ENCODE measurements around the gene LRMDA. TPM values are rescaled to one million over a fixed set of nuclear protein-coding genes. Genes with fewer than 3 reads are reported as not detected.

Gene LRMDA
- total and polyA plus RNA-seq, 2 of the 13 experiments (the other 11 are each of a cell fraction or from before 2014, with no cell fraction given) = 13.4 to 22.0 TPM

GRCh38 chr10:75417522-75417927, 13.9 kb upstream of the LRMDA start:
- in situ Hi-C loops (cut with HindIII; ENCODE audit: extremely low pct_ligation_motif_present, low pct_unique_long_range_greater_than_20kb) = no loop called here
- no peaks in the 10 kb centered on the region for H4K20me1 ChIP-seq (ENCODE audit: insufficient read depth, low read length)
- H3K4me3 ChIP-seq (replicated peaks in 1 of 3; ENCODE audit: insufficient read depth in 1 of 3, low read depth in 2 of 3, low read length in 3 of 3) = no peak overlapping the region; a peak in 1 of 6 replicates
- H3K9ac ChIP-seq (ENCODE audit: insufficient read depth, low read depth, low read length) = no peak overlapping the region
- H3K27me3 ChIP-seq (ENCODE audit: control insufficient read depth in 1 of 2, insufficient read depth in 2 of 2, low read length in 2 of 2) = no peaks in the 10 kb centered on the region; a peak in 1 of 5 replicates
- ATAC-seq (peak; percentile 53), FAIRE-seq (no peak), DNase-seq (ENCODE audit: low spot score) (no peak)
- CTCF ChIA-PET (ENCODE audit: low intra/inter-chr PET ratio, low total read pairs) = no interaction called here
- no peaks in the 10 kb centered on the region for H3K79me2 ChIP-seq (ENCODE audit: insufficient read depth, low read length)
- intact Hi-C loops (cut with micrococcal nuclease; ENCODE audit: unreplicated experiment) = no loop called here
- no peak overlapping the region for H3K4me2 ChIP-seq (ENCODE audit: low read depth, low read length)
- H3K27ac ChIP-seq (ENCODE audit: extremely low read length, insufficient read depth, low read length) = no peak overlapping the region
- 11% methylated on average over 5 of the region's 5 CpGs for WGBS (ENCODE audit: low lambda C conversion rate)
- H3K36me3 ChIP-seq (replicated peaks in 1 of 2; ENCODE audit: control insufficient read depth in 1 of 2, insufficient read depth in 2 of 2, low read length in 2 of 2) = no peaks in the 10 kb centered on the region
- H2AFZ ChIP-seq (ENCODE audit: low read length) = no peak overlapping the region
- H3K9me3 ChIP-seq (ENCODE audit: low read length) = no peaks in the 10 kb centered on the region
- peaks cover 19% of the 10 kb centered on the region for H3K4me1 ChIP-seq (ENCODE audit: insufficient read depth, low read length)
- BruUV-seq (replicated peaks) = no TSS peak
- POLR2A ChIA-PET = interaction anchor here (1.3 to 2.3 kb wide), 2 partner anchors 11 to 13 kb away, joined by 5 to 13 read pairs; partner anchors contain the start of gene LRMDA
- TF ChIP-seq NR2F2 (IDR thresholded peaks at IDR 0.05; ENCODE audit: borderline replicate concordance, low read depth) (no peak), GPN1 (CRISPR knock-in tag; IDR thresholded peaks at IDR 0.05; ENCODE audit: borderline replicate concordance) (no peak), ZMYM2 (CRISPR knock-in tag; IDR thresholded peaks at IDR 0.05) (no peak), HNRNPLL (IDR thresholded peaks at IDR 0.05; ENCODE audit: low read depth, low read length, poor library complexity, severe bottlenecking) (no peak), RAD51 (IDR thresholded peaks at IDR 0.05; ENCODE audit: borderline replicate concordance) (no peak), MLX (CRISPR knock-in tag; IDR thresholded peaks at IDR 0.05) (no peak), ZNF792 (CRISPR knock-in tag; IDR thresholded peaks at IDR 0.05) (no peak), ZNF20 (CRISPR knock-in tag; IDR thresholded peaks at IDR 0.05) (no peak), NFKB2 (CRISPR knock-in tag; IDR thresholded peaks at IDR 0.05; ENCODE audit: borderline replicate concordance) (no peak), ARNT (IDR thresholded peaks at IDR 0.05) (no peak)
- TF ChIP-seq, protein P1, sequence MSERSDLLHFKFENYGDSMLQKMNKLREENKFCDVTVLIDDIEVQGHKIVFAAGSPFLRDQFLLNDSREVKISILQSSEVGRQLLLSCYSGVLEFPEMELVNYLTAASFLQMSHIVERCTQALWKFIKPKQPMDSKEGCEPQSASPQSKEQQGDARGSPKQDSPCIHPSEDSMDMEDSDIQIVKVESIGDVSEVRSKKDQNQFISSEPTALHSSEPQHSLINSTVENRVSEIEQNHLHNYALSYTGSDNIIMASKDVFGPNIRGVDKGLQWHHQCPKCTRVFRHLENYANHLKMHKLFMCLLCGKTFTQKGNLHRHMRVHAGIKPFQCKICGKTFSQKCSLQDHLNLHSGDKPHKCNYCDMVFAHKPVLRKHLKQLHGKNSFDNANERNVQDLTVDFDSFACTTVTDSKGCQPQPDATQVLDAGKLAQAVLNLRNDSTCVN (CRISPR knock-in tag; IDR thresholded peaks at IDR 0.05; ENCODE audit: borderline replicate concordance) = no peak
- TF ChIP-seq, protein P2, sequence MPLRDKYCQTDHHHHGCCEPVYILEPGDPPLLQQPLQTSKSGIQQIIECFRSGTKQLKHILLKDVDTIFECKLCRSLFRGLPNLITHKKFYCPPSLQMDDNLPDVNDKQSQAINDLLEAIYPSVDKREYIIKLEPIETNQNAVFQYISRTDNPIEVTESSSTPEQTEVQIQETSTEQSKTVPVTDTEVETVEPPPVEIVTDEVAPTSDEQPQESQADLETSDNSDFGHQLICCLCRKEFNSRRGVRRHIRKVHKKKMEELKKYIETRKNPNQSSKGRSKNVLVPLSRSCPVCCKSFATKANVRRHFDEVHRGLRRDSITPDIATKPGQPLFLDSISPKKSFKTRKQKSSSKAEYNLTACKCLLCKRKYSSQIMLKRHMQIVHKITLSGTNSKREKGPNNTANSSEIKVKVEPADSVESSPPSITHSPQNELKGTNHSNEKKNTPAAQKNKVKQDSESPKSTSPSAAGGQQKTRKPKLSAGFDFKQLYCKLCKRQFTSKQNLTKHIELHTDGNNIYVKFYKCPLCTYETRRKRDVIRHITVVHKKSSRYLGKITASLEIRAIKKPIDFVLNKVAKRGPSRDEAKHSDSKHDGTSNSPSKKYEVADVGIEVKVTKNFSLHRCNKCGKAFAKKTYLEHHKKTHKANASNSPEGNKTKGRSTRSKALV (CRISPR knock-in tag; IDR thresholded peaks at IDR 0.05) = no peak
- TF ChIP-seq, protein P3, sequence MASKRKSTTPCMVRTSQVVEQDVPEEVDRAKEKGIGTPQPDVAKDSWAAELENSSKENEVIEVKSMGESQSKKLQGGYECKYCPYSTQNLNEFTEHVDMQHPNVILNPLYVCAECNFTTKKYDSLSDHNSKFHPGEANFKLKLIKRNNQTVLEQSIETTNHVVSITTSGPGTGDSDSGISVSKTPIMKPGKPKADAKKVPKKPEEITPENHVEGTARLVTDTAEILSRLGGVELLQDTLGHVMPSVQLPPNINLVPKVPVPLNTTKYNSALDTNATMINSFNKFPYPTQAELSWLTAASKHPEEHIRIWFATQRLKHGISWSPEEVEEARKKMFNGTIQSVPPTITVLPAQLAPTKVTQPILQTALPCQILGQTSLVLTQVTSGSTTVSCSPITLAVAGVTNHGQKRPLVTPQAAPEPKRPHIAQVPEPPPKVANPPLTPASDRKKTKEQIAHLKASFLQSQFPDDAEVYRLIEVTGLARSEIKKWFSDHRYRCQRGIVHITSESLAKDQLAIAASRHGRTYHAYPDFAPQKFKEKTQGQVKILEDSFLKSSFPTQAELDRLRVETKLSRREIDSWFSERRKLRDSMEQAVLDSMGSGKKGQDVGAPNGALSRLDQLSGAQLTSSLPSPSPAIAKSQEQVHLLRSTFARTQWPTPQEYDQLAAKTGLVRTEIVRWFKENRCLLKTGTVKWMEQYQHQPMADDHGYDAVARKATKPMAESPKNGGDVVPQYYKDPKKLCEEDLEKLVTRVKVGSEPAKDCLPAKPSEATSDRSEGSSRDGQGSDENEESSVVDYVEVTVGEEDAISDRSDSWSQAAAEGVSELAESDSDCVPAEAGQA (IDR thresholded peaks at IDR 0.05; ENCODE audit: low read depth) = no peak
- TF ChIP-seq, protein P3 (CRISPR knock-in tag; IDR thresholded peaks at IDR 0.05; ENCODE audit: borderline replicate concordance) = no peak

All from HepG2 (cell line).